Spinal cord (tissue), 10 donors: ENCODE measurements around the gene CS. TPM values are rescaled to one million over a fixed set of nuclear protein-coding genes. Genes with fewer than 3 reads are reported as not detected.
"Not testable (repeated sequence)": the region's sequence is repeated elsewhere in the genome, so short reads cannot be mapped to it uniquely, and the experiment has no call there.

ENCODE experiments used
- DNase-seq, 6 donors: peaks; one replicate each; pipeline versions ENCODE4 v3.0.0 to v3.0.0-alpha.2; 2013 to 2015; ENCODE audit warnings: low spot score in 6 of 6, low read depth in 4 of 6
- H3K27ac ChIP-seq: one replicate; pipeline ENCODE4 v1.5.1; 2013; ENCODE audit warnings: low read depth, low read length, control low read depth
- H3K27me3 ChIP-seq: one replicate; pipeline ENCODE4 v1.6.1; 2013; ENCODE audit warnings: low read length; ENCODE audit not compliant: control insufficient read depth, insufficient read depth
- H3K36me3 ChIP-seq: one replicate; pipeline ENCODE4 v1.6.1; 2013; ENCODE audit warnings: low read length; ENCODE audit not compliant: control insufficient read depth, insufficient read depth
- H3K4me1 ChIP-seq: one replicate; pipeline ENCODE4 v1.6.1; 2013; ENCODE audit warnings: low read length; ENCODE audit not compliant: control insufficient read depth, insufficient read depth
- H3K4me3 ChIP-seq: one replicate; pipeline ENCODE4 v1.5.1; 2013; ENCODE audit warnings: low read depth, low read length, control low read depth
- H3K9me3 ChIP-seq: one replicate; pipeline ENCODE4 v1.6.1; 2013; ENCODE audit warnings: low read length; ENCODE audit not compliant: control insufficient read depth, insufficient read depth
- WGBS: methylation state at CpG from one replicate; pipeline ENCODE4 v1.1.5; 2013; ENCODE audit warnings: missing lambda C conversion rate; ENCODE audit not compliant: insufficient coverage; 5-methylcytosine and 5-hydroxymethylcytosine counted together
- polyA plus RNA-seq, 2 donors: library from polyadenylated mRNA; unstranded; fragments of 120-200 nt; gene quantifications; one replicate each; pipeline ENCODE4 v1.2.1, GENCODE V29; 2013; ENCODE audit not compliant: insufficient read length in 2 of 2
- total RNA-seq, 2 donors: library from RNA; depleted of rRNA in 1 of 2; stranded (reverse); fragments of 120-200 nt in 1 of 2; fragments of >200 nt in 1 of 2; gene quantifications; one replicate each; pipeline versions ENCODE4 v1.2.3 to v1.2.4, GENCODE V29; 2013 to 2014
- donor health status: healthy.

Gene CS
- total and polyA plus RNA-seq, 4 donors: 79.6 to 202 (median 187) TPM

DNA sequence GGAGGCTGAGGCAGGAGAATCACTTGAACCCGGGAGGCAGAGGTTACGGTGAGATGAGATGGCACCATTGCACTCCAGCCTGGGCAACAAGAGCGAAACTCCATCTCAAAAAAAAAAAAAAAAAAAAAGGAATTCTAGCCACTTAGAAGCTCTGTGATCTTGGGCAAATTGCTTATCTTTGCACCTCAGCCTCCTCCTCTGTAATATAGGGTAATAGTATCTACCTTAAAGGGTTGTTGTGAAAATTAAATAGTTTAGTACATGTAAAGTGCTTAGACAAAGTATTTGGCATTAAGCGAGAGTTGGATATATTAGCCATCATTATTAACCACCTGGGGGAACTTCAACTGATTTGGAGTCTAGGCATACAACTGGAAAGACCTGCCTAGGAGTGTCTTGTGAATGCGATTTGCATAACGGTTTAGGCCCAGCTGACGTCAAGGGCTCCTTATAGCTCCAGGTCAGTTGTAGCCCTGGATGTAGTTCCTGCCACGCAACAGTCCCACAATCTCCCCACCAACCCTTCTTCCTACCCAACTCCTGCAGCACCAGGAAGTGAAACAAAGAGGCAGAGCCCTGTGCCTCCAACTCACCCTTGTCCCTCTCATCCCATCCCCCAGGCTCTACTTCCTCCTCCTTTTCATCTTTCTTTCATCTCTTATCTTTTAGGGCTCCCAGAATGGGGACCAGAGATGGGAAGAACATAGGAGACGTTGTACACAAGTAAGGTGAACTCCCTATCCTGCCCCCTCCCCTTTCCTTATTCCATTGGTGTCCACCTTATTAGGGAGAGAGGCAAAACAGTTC is 36.4 kb upstream of the CS start:
- H3K4me1 ChIP-seq: peaks cover 15% of the 10 kb centered on the region
- DNase-seq: no peak
- H3K4me3 ChIP-seq: no peak overlapping the region
- H3K9me3 ChIP-seq: no peaks in the 10 kb centered on the region
- H3K27ac ChIP-seq: no peak overlapping the region
- WGBS: 82% methylated on average over 2 of the region's 9 CpGs
- H3K27me3 ChIP-seq: no peaks in the 10 kb centered on the region
- no peaks in the 10 kb centered on the region for H3K36me3 ChIP-seq

GRCh38 chr12:56335527-56335926 is 35.4 kb upstream of the CS start:
- not testable (repeated sequence) for H3K4me3 ChIP-seq, H3K36me3 ChIP-seq, H3K27ac ChIP-seq, H3K9me3 ChIP-seq, H3K27me3 ChIP-seq, DNase-seq
- H3K4me1 ChIP-seq: peaks cover 15% of the 10 kb centered on the region
- 93% methylated on average over 5 of the region's 8 CpGs for WGBS

DNA sequence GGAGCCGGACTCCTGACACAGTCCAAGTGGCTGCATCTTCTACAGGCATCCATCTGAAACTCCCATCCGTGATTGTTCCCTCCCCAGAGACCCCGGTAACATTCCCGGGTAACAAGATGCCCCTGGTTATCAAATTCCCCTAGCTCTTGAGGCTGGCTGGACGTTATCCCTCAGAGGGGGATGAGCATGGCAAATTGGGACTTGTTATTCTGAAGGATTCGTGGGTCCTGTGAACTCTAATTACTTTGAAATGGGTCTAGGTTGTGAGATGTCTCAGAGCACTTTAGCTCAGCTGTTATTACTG is 34.3 kb upstream of the CS start:
- Histone ChIP-seq H3K27ac (peak overlapping the region; percentile 96), H3K27me3 (no peaks in the 10 kb centered on the region), H3K36me3 (no peaks in the 10 kb centered on the region), H3K4me1 (peaks cover 15% of the 10 kb centered on the region), H3K9me3 (no peaks in the 10 kb centered on the region), H3K4me3 (peak overlapping the region; percentile 76)
- DNase-seq: no peak
- no CpG with 5 or more reads among the region's 6 CpGs for WGBS

DNA sequence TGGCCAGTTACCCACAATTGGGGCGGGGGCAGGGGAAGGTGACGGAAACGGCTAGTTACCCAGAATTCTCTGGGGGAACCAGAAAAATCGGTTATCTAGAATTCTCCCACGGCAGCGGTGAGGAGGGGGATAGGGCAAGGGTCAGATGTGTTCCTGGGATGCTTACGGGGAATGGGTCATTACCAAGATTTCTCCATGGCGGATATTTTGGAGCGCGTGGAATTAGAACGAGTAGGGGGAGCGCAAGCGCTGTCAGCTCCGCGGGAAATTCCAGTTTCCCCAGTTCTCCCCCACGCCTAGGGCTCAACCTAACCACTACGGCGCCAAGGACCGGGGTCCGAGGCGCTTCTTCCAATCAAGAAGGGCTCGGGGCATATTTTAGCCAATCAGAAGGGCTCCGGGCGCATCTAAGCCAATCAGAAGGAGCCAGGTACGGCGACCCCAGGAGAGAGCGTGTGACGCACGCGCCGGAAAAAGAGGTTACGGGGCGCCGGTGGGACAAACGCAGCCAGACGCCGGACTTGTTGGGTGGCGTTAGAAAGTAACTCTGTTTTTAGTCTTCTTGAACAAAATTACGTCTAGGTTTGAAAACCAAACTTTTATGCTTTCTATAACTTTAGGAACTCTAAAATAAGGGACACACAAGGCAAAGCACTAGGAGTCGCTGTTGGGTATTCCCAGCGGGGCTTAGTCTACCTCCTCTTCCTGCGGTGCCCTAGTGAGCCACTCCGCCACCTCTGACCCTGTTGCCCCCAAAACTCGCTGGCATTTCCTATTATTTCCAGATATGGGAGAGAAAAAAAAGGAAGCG is 33.8 kb upstream of the CS start, which contains the start of gene PAN2:
PAN2 (minus strand) TSS at position 322 of the 811 bp plus-strand sequence. CDS start 906 bp downstream, outside the sequence.
- DNase-seq: peak; percentile 90 to 99 (median 95)
- peak within 1 kb of the TSS; percentile 76 for H3K4me3 ChIP-seq
- no peaks in the 10 kb centered on the region for H3K36me3 ChIP-seq
- peak within 1 kb of the TSS; percentile 96 for H3K27ac ChIP-seq
- 0% methylated on average over 38 of the region's 45 CpGs for WGBS
- H3K9me3 ChIP-seq: no peaks in the 10 kb centered on the region
- peaks cover 15% of the 10 kb centered on the region for H3K4me1 ChIP-seq
- H3K27me3 ChIP-seq: no peaks in the 10 kb centered on the region

DNA sequence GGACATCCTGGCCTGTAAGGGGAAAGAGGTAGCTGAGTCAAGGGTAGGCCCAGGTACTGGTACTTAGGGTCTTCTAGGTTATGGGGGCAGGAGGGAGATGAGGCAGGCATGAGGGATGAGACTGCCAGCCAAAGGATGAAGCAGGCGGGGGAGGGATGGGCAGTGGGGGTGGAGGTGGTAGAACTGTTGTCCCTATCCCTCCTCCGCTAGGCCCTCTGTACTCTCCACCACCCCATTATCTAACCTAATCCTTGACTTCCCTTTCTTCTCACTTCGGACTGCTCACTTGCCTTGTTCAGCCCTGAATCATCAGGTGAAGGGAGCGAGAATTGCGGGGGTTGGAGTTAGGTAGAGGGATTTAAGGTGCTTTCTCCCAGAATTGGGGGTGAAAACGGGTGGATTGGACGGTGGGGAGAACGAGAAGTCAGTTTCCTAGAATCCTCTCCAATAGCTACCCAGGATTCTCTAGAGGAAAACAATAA is 33.1 kb upstream of the CS start:
- no CpG with 5 or more reads among the region's 8 CpGs for WGBS

GRCh38 chr12:56332512-56333196 is 32.5 kb upstream of the CS start:
- Histone ChIP-seq H3K9me3 (no peaks in the 10 kb centered on the region), H3K27me3 (no peaks in the 10 kb centered on the region), H3K4me1 (peaks cover 15% of the 10 kb centered on the region), H3K36me3 (peaks cover 9% of the 10 kb centered on the region), H3K4me3 (peak overlapping the region; percentile 76), H3K27ac (peak overlapping the region; percentile 96)
- DNase-seq: no peak
- 95% methylated on average over 10 of the region's 11 CpGs for WGBS

More for the DNA sequence above, 33.1 kb upstream of the CS start:
- peak in 1 of 6 donors; percentile 1 for DNase-seq
- Histone ChIP-seq H3K36me3 (peaks cover 3% of the 10 kb centered on the region), H3K27ac (peak overlapping the region; percentile 96), H3K9me3 (no peaks in the 10 kb centered on the region), H3K27me3 (no peaks in the 10 kb centered on the region), H3K4me1 (peaks cover 15% of the 10 kb centered on the region), H3K4me3 (peak overlapping the region; percentile 76)

GRCh38 chr12:56330936-56331490 is 30.9 kb upstream of the CS start:
- WGBS: no CpG with 5 or more reads among the region's 7 CpGs
- no peak overlapping the region for H3K27ac ChIP-seq
- peaks cover 23% of the 10 kb centered on the region for H3K36me3 ChIP-seq
- DNase-seq: no peak
- H3K4me1 ChIP-seq: peaks cover 15% of the 10 kb centered on the region
- H3K27me3 ChIP-seq: no peaks in the 10 kb centered on the region
- no peak overlapping the region for H3K4me3 ChIP-seq
- H3K9me3 ChIP-seq: no peaks in the 10 kb centered on the region

DNA sequence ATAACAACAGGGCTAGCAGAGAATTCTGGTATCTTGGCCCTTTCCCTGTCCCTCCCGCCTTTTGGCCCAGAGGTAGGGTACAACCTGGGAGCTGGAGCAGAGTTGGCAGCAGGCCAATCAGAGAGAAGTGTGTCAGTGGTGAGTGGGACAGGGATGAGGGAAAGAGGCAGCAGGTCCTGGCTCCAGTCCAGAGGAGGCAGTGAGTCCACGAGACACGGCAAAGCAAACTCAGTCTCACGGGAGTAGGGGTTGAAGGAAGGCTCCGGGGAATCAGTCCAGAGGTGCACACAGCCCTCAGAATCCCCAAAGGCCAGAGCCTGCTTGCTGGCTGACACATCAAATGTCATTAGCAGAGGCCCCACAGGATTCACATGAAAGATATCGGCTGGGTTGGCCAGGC is 26.4 kb upstream of the CS start:
- no peaks in the 10 kb centered on the region for H3K27me3 ChIP-seq
- no peak for DNase-seq
- no peak overlapping the region for H3K4me3 ChIP-seq
- H3K4me1 ChIP-seq: no peaks in the 10 kb centered on the region
- peaks cover 51% of the 10 kb centered on the region for H3K36me3 ChIP-seq
- WGBS: 89% methylated on average over 5 of the region's 6 CpGs
- no peak overlapping the region for H3K27ac ChIP-seq
- no peaks in the 10 kb centered on the region for H3K9me3 ChIP-seq

GRCh38 chr12:56326126-56326525 is 26.0 kb upstream of the CS start:
- H3K36me3 ChIP-seq: peaks cover 52% of the 10 kb centered on the region
- no peaks in the 10 kb centered on the region for H3K9me3 ChIP-seq
- DNase-seq: no peak
- no peak overlapping the region for H3K27ac ChIP-seq
- no peaks in the 10 kb centered on the region for H3K27me3 ChIP-seq
- H3K4me1 ChIP-seq: no peaks in the 10 kb centered on the region
- H3K4me3 ChIP-seq: no peak overlapping the region
- 100% methylated on average over 2 of the region's 8 CpGs for WGBS
